ENCODE measurements around the gene RAB18. TPM values are rescaled to one million over a fixed set of nuclear protein-coding genes. Genes with fewer than 3 reads are reported as not detected.

RAB18 gene
- total and polyA plus RNA-seq, 9 of the 15 experiments (the other 6 are each of a cell fraction or from before 2014, with no cell fraction given): 10.5 to 46.3 (median 32.5) TPM

DNA sequence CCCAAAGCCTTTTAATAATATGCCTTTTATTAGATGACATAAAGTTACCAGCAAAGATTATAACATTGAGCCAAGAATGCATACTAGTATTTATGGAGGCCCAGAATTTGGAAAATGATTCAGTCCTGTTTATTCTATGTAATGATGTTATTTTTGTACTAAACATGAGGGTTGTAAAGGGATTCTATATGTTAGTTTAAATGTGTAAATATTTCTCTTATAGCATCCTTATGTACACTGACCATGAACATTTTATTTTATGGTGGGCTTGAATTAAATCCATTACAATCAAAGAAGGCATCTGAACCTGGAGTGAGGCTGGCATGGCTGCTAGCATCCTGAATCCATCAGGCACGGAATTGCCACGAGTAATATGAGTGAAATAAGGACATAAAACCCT is 80.2 kb downstream of the RAB18 start:
- H3K27ac ChIP-seq (ENCODE audit: extremely low read depth, low read depth, low read length): no peak overlapping the region
- FAIRE-seq: no peak
- no peak overlapping the region for H3K4me3 ChIP-seq
- no peaks in the 10 kb centered on the region for H3K9me3 ChIP-seq (replicated peaks; ENCODE audit: control insufficient read depth, insufficient read depth, low read depth, low read length)
- DNase-seq (ENCODE audit: extremely low read depth in 1 of 4, low spot score in 3 of 4): no peak
- no peaks in the 10 kb centered on the region for H3K9me1 ChIP-seq (ENCODE audit: control insufficient read depth, insufficient read depth, low read length)
- H3K4me1 ChIP-seq (replicated peaks in 1 of 2; ENCODE audit: control insufficient read depth in 2 of 2, insufficient read depth in 2 of 2, low read length in 2 of 2): no peaks in the 10 kb centered on the region
- ChIA-PET CTCF (ENCODE audit: low intra/inter-chr PET ratio) (no interaction called here), POLR2A (no interaction called here)
- no peak for ATAC-seq
- no peaks in the 10 kb centered on the region for H3K36me3 ChIP-seq (ENCODE audit: control insufficient read depth, insufficient read depth, low read length)
- no peaks in the 10 kb centered on the region for H4K20me1 ChIP-seq (replicated peaks; ENCODE audit: control insufficient read depth, insufficient read depth, low read length)
- H3K79me2 ChIP-seq (ENCODE audit: control insufficient read depth, insufficient read depth, low read length): no peaks in the 10 kb centered on the region
- in situ Hi-C loops (cut with MboI): no loop called here
- H3K9ac ChIP-seq (ENCODE audit: insufficient read depth in 1 of 2, low read depth in 2 of 2, low read length in 2 of 2): no peak overlapping the region
- no peak overlapping the region for H2AFZ ChIP-seq (ENCODE audit: low read depth, low read length)
- H3K4me2 ChIP-seq (ENCODE audit: insufficient read depth, low read length): no peak overlapping the region
- H3K27me3 ChIP-seq (ENCODE audit: control insufficient read depth in 2 of 2, insufficient read depth in 2 of 2, low read length in 2 of 2): no peaks in the 10 kb centered on the region
- intact Hi-C loops (cut with micrococcal nuclease): no loop called here
- no TSS peak for BruUV-seq (replicated peaks)
- WGBS (ENCODE audit: insufficient coverage, low coverage, missing lambda C conversion rate): 0% methylated on average over 2 of the region's 2 CpGs
- TF ChIP-seq HIVEP1 (CRISPR knock-in tag; IDR thresholded peaks at IDR 0.05) (no peak), HDGF (IDR thresholded peaks at IDR 0.05) (no peak), ZNF23 (CRISPR knock-in tag; IDR thresholded peaks at IDR 0.05) (no peak), DDX20 (tag; IDR thresholded peaks at IDR 0.05; ENCODE audit: low read depth) (no peak), DNMT1 (IDR thresholded peaks at IDR 0.05) (no peak), POU5F1 (IDR thresholded peaks at IDR 0.05; ENCODE audit: borderline replicate concordance, low read depth, low read length, partially characterized antibody) (no peak), GABPB2 (CRISPR knock-in tag; conservative IDR thresholded peaks at IDR 0.05) (no peak)
- TF ChIP-seq, protein P1, sequence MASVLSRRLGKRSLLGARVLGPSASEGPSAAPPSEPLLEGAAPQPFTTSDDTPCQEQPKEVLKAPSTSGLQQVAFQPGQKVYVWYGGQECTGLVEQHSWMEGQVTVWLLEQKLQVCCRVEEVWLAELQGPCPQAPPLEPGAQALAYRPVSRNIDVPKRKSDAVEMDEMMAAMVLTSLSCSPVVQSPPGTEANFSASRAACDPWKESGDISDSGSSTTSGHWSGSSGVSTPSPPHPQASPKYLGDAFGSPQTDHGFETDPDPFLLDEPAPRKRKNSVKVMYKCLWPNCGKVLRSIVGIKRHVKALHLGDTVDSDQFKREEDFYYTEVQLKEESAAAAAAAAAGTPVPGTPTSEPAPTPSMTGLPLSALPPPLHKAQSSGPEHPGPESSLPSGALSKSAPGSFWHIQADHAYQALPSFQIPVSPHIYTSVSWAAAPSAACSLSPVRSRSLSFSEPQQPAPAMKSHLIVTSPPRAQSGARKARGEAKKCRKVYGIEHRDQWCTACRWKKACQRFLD (CRISPR knock-in tag; IDR thresholded peaks at IDR 0.05): no peak
- TF ChIP-seq, protein P2, sequence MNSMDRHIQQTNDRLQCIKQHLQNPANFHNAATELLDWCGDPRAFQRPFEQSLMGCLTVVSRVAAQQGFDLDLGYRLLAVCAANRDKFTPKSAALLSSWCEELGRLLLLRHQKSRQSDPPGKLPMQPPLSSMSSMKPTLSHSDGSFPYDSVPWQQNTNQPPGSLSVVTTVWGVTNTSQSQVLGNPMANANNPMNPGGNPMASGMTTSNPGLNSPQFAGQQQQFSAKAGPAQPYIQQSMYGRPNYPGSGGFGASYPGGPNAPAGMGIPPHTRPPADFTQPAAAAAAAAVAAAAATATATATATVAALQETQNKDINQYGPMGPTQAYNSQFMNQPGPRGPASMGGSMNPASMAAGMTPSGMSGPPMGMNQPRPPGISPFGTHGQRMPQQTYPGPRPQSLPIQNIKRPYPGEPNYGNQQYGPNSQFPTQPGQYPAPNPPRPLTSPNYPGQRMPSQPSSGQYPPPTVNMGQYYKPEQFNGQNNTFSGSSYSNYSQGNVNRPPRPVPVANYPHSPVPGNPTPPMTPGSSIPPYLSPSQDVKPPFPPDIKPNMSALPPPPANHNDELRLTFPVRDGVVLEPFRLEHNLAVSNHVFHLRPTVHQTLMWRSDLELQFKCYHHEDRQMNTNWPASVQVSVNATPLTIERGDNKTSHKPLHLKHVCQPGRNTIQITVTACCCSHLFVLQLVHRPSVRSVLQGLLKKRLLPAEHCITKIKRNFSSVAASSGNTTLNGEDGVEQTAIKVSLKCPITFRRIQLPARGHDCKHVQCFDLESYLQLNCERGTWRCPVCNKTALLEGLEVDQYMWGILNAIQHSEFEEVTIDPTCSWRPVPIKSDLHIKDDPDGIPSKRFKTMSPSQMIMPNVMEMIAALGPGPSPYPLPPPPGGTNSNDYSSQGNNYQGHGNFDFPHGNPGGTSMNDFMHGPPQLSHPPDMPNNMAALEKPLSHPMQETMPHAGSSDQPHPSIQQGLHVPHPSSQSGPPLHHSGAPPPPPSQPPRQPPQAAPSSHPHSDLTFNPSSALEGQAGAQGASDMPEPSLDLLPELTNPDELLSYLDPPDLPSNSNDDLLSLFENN (IDR thresholded peaks at IDR 0.05; ENCODE audit: low read depth in 2 of 2, low read length in 2 of 2): no peak
- TF ChIP-seq, protein P3, sequence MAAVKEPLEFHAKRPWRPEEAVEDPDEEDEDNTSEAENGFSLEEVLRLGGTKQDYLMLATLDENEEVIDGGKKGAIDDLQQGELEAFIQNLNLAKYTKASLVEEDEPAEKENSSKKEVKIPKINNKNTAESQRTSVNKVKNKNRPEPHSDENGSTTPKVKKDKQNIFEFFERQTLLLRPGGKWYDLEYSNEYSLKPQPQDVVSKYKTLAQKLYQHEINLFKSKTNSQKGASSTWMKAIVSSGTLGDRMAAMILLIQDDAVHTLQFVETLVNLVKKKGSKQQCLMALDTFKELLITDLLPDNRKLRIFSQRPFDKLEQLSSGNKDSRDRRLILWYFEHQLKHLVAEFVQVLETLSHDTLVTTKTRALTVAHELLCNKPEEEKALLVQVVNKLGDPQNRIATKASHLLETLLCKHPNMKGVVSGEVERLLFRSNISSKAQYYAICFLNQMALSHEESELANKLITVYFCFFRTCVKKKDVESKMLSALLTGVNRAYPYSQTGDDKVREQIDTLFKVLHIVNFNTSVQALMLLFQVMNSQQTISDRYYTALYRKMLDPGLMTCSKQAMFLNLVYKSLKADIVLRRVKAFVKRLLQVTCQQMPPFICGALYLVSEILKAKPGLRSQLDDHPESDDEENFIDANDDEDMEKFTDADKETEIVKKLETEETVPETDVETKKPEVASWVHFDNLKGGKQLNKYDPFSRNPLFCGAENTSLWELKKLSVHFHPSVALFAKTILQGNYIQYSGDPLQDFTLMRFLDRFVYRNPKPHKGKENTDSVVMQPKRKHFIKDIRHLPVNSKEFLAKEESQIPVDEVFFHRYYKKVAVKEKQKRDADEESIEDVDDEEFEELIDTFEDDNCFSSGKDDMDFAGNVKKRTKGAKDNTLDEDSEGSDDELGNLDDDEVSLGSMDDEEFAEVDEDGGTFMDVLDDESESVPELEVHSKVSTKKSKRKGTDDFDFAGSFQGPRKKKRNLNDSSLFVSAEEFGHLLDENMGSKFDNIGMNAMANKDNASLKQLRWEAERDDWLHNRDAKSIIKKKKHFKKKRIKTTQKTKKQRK (IDR thresholded peaks at IDR 0.05; ENCODE audit: borderline replicate concordance, low read depth, low read length): no peak
- TF ChIP-seq, protein P4, sequence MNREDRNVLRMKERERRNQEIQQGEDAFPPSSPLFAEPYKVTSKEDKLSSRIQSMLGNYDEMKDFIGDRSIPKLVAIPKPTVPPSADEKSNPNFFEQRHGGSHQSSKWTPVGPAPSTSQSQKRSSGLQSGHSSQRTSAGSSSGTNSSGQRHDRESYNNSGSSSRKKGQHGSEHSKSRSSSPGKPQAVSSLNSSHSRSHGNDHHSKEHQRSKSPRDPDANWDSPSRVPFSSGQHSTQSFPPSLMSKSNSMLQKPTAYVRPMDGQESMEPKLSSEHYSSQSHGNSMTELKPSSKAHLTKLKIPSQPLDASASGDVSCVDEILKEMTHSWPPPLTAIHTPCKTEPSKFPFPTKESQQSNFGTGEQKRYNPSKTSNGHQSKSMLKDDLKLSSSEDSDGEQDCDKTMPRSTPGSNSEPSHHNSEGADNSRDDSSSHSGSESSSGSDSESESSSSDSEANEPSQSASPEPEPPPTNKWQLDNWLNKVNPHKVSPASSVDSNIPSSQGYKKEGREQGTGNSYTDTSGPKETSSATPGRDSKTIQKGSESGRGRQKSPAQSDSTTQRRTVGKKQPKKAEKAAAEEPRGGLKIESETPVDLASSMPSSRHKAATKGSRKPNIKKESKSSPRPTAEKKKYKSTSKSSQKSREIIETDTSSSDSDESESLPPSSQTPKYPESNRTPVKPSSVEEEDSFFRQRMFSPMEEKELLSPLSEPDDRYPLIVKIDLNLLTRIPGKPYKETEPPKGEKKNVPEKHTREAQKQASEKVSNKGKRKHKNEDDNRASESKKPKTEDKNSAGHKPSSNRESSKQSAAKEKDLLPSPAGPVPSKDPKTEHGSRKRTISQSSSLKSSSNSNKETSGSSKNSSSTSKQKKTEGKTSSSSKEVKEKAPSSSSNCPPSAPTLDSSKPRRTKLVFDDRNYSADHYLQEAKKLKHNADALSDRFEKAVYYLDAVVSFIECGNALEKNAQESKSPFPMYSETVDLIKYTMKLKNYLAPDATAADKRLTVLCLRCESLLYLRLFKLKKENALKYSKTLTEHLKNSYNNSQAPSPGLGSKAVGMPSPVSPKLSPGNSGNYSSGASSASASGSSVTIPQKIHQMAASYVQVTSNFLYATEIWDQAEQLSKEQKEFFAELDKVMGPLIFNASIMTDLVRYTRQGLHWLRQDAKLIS (CRISPR knock-in tag; IDR thresholded peaks at IDR 0.05): no peak

Data from K562 (cell line).